Esophagus muscularis mucosa (tissue), 4 donors: ENCODE measurements around the gene HOXB8. TPM values are rescaled to one million over a fixed set of nuclear protein-coding genes. Genes with fewer than 3 reads are reported as not detected.

Source experiments
- DNase-seq: peaks from one replicate; pipeline ENCODE4 v3.0.0-alpha.2; 2017; ENCODE audit errors: extremely low spot score
- H3K27ac ChIP-seq, 4 donors: fragments of 200-600 bp; sonication (generic); replicated peaks in 1 of 4; 1 replicate in 3 of 4; 2 replicates in 1 of 4; pipeline ENCODE4 v1.5.1; 2016 to 2019; ENCODE audit warnings: mild to moderate bottlenecking in 1 of 4
- H3K27me3 ChIP-seq, 4 donors: fragments of 200-600 bp; sonication (generic); one replicate each; pipeline versions ENCODE4 v1.5.1 to v1.6.0; 2016 to 2019
- H3K36me3 ChIP-seq, 4 donors: fragments of 200-600 bp; sonication (generic); one replicate each; pipeline ENCODE4 v1.5.1; 2016 to 2019
- H3K4me1 ChIP-seq, 4 donors: fragments of 200-600 bp; sonication (generic); one replicate each; pipeline ENCODE4 v1.5.1; 2016 to 2019
- H3K4me3 ChIP-seq, 4 donors: fragments of 200-600 bp; sonication (generic); 1 replicate in 2 of 4; 2 replicates in 2 of 4; pipeline ENCODE4 v1.5.1; 2016 to 2019; ENCODE audit warnings: mild to moderate bottlenecking in 4 of 4, moderate library complexity in 1 of 4
- H3K9me3 ChIP-seq, 4 donors: fragments of 200-600 bp; sonication (generic); 1 replicate in 3 of 4; 2 replicates in 1 of 4; pipeline ENCODE4 v1.5.1; 2016 to 2019
- CTCF ChIP-seq, 3 experiments: fragments of 200-600 bp in 2 of 3; fragments of 450-650 bp in 1 of 3; sonication (generic) in 2 of 3; IDR thresholded peaks; one replicate each; pipeline ENCODE4 v1.5.1; 2017 to 2019; ENCODE audit warnings: antibody characterized with exemption in 3 of 3, mild to moderate bottlenecking in 2 of 3, moderate library complexity in 1 of 3
- EP300 ChIP-seq: sonication (generic); formaldehyde crosslinking; IDR thresholded peaks from one replicate; pipeline ENCODE4 v1.6.1; 2017; ENCODE audit warnings: antibody characterized with exemption
- POLR2A ChIP-seq: fragments of 450-650 bp; IDR thresholded peaks from one replicate; pipeline ENCODE4 v1.6.1; 2017; ENCODE audit warnings: antibody characterized with exemption, moderate library complexity, mild to moderate bottlenecking, low read depth
- POLR2AphosphoS5 ChIP-seq, 2 donors: sonication (generic); formaldehyde crosslinking; IDR thresholded peaks; one replicate each; pipeline ENCODE4 v1.6.1; 2017; ENCODE audit warnings: antibody characterized with exemption in 2 of 2
- WGBS: methylation state at CpG from one replicate; pipeline ENCODE4 v1.1.5; 2018; 5-methylcytosine and 5-hydroxymethylcytosine counted together
- intact Hi-C: fragments of 100-400 bp; cut with DNase I; formaldehyde crosslinking; loops from one replicate; pipeline ENCODE4 v1.15.1; 2023
- total RNA-seq, 4 donors: library from RNA; depleted of rRNA; stranded (reverse); fragments of >200 nt; gene quantifications; one replicate each; pipeline versions ENCODE4 v1.1.0 to v1.2.1, GENCODE V29; 2016

Gene HOXB8
- total RNA-seq, 4 donors from 2014 or later: not detected

- Histone ChIP-seq H3K27ac (no peak overlapping the region), H3K4me3 (no peak overlapping the region), H3K4me1 (peaks cover 36 to 61% (median 54%) of the 10 kb centered on the region in 4 donors), H3K36me3 (no peaks in the 10 kb centered on the region), H3K27me3 (peaks cover 31 to 100% (median 94%) of the 10 kb centered on the region in 4 donors), H3K9me3 (no peaks in the 10 kb centered on the region)
- intact Hi-C loops: loop anchor here (5.0 kb wide), 1 partner anchor 279 kb away; no protein-coding TSS in a partner anchor
- WGBS: 17% methylated on average over 17 of the region's 17 CpGs
- DNase-seq: no peak
- TF ChIP-seq POLR2A (no peak), POLR2AphosphoS5 (IDR thresholded peaks at IDR 0.05) (no peak), EP300 (no peak), CTCF (IDR thresholded peaks at IDR 0.05) (no peak)
Observed at GRCh38 chr17:48615963-48616716, 1.0 kb upstream of the HOXB8 start.

- Histone ChIP-seq H3K4me3 (peak overlapping the region in 3 of 4 donors; percentile 11 to 45 (median 37)), H3K27ac (no peak overlapping the region), H3K27me3 (peaks cover 38 to 100% (median 94%) of the 10 kb centered on the region in 4 donors), H3K36me3 (no peaks in the 10 kb centered on the region), H3K9me3 (no peaks in the 10 kb centered on the region), H3K4me1 (peaks cover 52 to 70% (median 68%) of the 10 kb centered on the region in 4 donors)
- intact Hi-C loops: no loop called here
- DNase-seq: no peak
- 8% methylated on average over 45 of the region's 55 CpGs for WGBS
- TF ChIP-seq POLR2A (no peak), EP300 (no peak), CTCF (IDR thresholded peaks at IDR 0.05) (no peak), POLR2AphosphoS5 (IDR thresholded peaks at IDR 0.05) (no peak)
Observed at GRCh38 chr17:48613862-48614694, 1.0 kb downstream of the HOXB8 start.

GRCh38 chr17:48612854-48613691 lies 2.0 kb downstream of the HOXB8 start:
- Histone ChIP-seq H3K9me3 (no peaks in the 10 kb centered on the region), H3K4me1 (peaks cover 52 to 60% (median 59%) of the 10 kb centered on the region in 4 donors), H3K4me3 (peak overlapping the region; percentile 27 to 63 (median 44)), H3K36me3 (no peaks in the 10 kb centered on the region), H3K27me3 (peaks cover 38 to 100% (median 95%) of the 10 kb centered on the region in 4 donors), H3K27ac (no peak overlapping the region)
- WGBS: 2% methylated on average over 52 of the region's 67 CpGs
- intact Hi-C loops: no loop called here
- no peak for DNase-seq
- TF ChIP-seq POLR2A (no peak), CTCF (IDR thresholded peaks at IDR 0.05) (peak in 1 of 3 experiments; percentile 34)

- TF ChIP-seq POLR2AphosphoS5 (IDR thresholded peaks at IDR 0.05): no peak
- no peak for TF ChIP-seq CTCF (IDR thresholded peaks at IDR 0.05)
- no peak for TF ChIP-seq POLR2A
- TF ChIP-seq EP300: no peak
- peaks cover 38 to 100% (median 92%) of the 10 kb centered on the region in 4 donors for H3K27me3 ChIP-seq
- no peak for DNase-seq
- no peak overlapping the region for H3K27ac ChIP-seq
- 4% methylated on average over 15 of the region's 15 CpGs for WGBS
- H3K9me3 ChIP-seq: no peaks in the 10 kb centered on the region
- H3K4me1 ChIP-seq: peaks cover 48 to 54% (median 53%) of the 10 kb centered on the region in 4 donors
- H3K4me3 ChIP-seq: peak overlapping the region; percentile 27 to 63 (median 44)
- intact Hi-C loops: no loop called here
- no peaks in the 10 kb centered on the region for H3K36me3 ChIP-seq
Observed at GRCh38 chr17:48612456-48612853, 2.6 kb downstream of the HOXB8 start.
